ENCODE measurements around the gene LMNA. TPM values are rescaled to one million over a fixed set of nuclear protein-coding genes. Genes with fewer than 3 reads are reported as not detected.
"Not testable (repeated sequence)": the region's sequence is repeated elsewhere in the genome, so short reads cannot be mapped to it uniquely, and the experiment has no call there.

The LMNA gene
- total RNA-seq, 1 experiment from 2014 or later: 68.8 TPM

GRCh38 chr1:156115514-156116374 is 1.2 kb downstream of the LMNA start:
- Mint-ChIP-seq H3K27ac (no peak overlapping the region), H3K4me1 (peaks cover 42% of the 10 kb centered on the region), H3K27me3 (ENCODE audit: low read depth) (peaks cover 15% of the 10 kb centered on the region), H3K9me3 (no peaks in the 10 kb centered on the region), H3K4me3 (peak overlapping the region; percentile 93), H3K36me3 (no peaks in the 10 kb centered on the region)
- peak; percentile 59 for DNase-seq (ENCODE audit: low spot score)
- ATAC-seq: peak; percentile 46
- ChIA-PET POLR2A (interaction anchor here (1.1 to 2.4 kb wide), 7 partner anchors 7 to 97 kb away, joined by 4 to 12 read pairs (median 8); partner anchors contain the start of genes MEX3A and PMF1), CTCF (interaction anchor here (0.6 to 28.0 kb wide), 13 partner anchors 7 to 180 kb away, joined by 3 to 1176 read pairs (median 7); partner anchors contain the start of genes ARHGEF2 and MEX3A)
- TF ChIP-seq GTF2I (CRISPR knock-in tag; conservative IDR thresholded peaks at IDR 0.05) (no peak), TEAD4 (CRISPR knock-in tag; IDR thresholded peaks at IDR 0.05) (peak; percentile 69; the same call in 1 of the 2 replicates), HMGA2 (CRISPR knock-in tag; IDR thresholded peaks at IDR 0.05) (no peak), NR2C2 (CRISPR knock-in tag; IDR thresholded peaks at IDR 0.05) (0 out of 2 replicates have a peak, but pooled peaks have one; percentile 28), NR3C1 (CRISPR knock-in tag; conservative IDR thresholded peaks at IDR 0.05; ENCODE audit: low read depth) (no peak)

- H3K27ac Mint-ChIP-seq; H3K36me3 Mint-ChIP-seq; ATAC-seq; H3K9me3 Mint-ChIP-seq; POLR2A ChIA-PET; DNase-seq (ENCODE audit: low spot score): not testable (repeated sequence)
- peak overlapping the region; percentile 93 for H3K4me3 Mint-ChIP-seq
- H3K27me3 Mint-ChIP-seq (ENCODE audit: low read depth): peaks cover 15% of the 10 kb centered on the region
- CTCF ChIA-PET: interaction anchor here (1.0 to 28.0 kb wide), 3 partner anchors 11 to 33 kb away, joined by 3 to 1176 read pairs (median 94); partner anchors contain the start of gene MEX3A
- H3K4me1 Mint-ChIP-seq: peaks cover 50% of the 10 kb centered on the region
Measured at GRCh38 chr1:156116731-156117130, 2.2 kb downstream of the LMNA start.

GRCh38 chr1:156117414-156118176 is 3.1 kb downstream of the LMNA start:
- H3K4me3 Mint-ChIP-seq: no peak overlapping the region
- ChIA-PET CTCF (interaction anchor here (1.7 to 28.0 kb wide), 2 partner anchors 22 to 108 kb away, joined by 4 to 1176 read pairs; partner anchors contain the start of gene MEX3A), POLR2A (no interaction called here)
- TF ChIP-seq, protein P1, sequence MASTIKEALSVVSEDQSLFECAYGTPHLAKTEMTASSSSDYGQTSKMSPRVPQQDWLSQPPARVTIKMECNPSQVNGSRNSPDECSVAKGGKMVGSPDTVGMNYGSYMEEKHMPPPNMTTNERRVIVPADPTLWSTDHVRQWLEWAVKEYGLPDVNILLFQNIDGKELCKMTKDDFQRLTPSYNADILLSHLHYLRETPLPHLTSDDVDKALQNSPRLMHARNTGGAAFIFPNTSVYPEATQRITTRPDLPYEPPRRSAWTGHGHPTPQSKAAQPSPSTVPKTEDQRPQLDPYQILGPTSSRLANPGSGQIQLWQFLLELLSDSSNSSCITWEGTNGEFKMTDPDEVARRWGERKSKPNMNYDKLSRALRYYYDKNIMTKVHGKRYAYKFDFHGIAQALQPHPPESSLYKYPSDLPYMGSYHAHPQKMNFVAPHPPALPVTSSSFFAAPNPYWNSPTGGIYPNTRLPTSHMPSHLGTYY (CRISPR knock-in tag; IDR thresholded peaks at IDR 0.05): no peak
- TF ChIP-seq ZNF671 (CRISPR knock-in tag; IDR thresholded peaks at IDR 0.05): no peak
- TF ChIP-seq, protein P2, sequence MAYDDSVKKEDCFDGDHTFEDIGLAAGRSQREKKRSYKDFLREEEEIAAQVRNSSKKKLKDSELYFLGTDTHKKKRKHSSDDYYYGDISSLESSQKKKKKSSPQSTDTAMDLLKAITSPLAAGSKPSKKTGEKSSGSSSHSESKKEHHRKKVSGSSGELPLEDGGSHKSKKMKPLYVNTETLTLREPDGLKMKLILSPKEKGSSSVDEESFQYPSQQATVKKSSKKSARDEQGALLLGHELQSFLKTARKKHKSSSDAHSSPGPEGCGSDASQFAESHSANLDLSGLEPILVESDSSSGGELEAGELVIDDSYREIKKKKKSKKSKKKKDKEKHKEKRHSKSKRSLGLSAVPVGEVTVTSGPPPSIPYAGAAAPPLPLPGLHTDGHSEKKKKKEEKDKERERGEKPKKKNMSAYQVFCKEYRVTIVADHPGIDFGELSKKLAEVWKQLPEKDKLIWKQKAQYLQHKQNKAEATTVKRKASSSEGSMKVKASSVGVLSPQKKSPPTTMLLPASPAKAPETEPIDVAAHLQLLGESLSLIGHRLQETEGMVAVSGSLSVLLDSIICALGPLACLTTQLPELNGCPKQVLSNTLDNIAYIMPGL (CRISPR knock-in tag; IDR thresholded peaks at IDR 0.05): no peak
- H3K36me3 Mint-ChIP-seq: no peaks in the 10 kb centered on the region
- H3K9me3 Mint-ChIP-seq: no peaks in the 10 kb centered on the region
- ATAC-seq: no peak
- no peak overlapping the region for H3K27ac Mint-ChIP-seq
- peaks cover 8% of the 10 kb centered on the region for H3K27me3 Mint-ChIP-seq (ENCODE audit: low read depth)
- no peak for DNase-seq (ENCODE audit: low spot score)
- H3K4me1 Mint-ChIP-seq: peaks cover 55% of the 10 kb centered on the region

DNA sequence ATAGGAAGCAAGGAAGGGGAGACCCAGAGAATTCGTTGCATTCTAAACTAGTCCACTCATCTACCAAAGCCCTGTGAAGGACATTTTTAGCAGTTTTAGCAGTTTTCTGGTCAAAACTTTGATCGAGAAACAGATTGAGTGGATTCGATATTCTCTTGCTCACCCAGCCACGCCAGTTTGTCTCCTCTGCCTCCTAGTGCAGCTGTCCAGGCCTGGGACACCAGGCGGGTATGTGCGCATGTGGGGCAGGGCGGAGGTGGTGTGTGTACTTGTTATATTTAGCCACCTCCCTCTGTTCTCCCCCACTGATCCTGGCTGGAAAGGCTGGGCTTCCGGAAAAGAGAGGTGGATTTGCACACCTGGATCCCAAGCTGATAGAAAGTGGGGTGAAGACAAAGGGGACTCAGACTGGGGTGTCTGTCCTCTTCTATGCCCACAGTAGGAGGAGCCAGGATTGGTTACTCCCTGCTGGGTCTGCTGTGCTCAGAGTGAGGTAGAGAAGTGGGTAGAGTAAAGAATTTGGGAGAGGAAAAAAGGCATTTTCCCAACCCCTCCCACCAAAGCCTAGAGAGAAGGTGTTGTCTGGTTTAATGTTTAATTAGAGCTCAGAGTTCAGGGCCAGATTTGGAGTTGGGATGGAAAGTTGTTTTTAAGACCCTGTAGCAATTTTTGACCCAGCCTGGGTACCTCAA is 3.8 kb downstream of the LMNA start:
- peaks cover 59% of the 10 kb centered on the region for H3K4me1 Mint-ChIP-seq
- H3K9me3 Mint-ChIP-seq: no peaks in the 10 kb centered on the region
- TF ChIP-seq, protein P3, sequence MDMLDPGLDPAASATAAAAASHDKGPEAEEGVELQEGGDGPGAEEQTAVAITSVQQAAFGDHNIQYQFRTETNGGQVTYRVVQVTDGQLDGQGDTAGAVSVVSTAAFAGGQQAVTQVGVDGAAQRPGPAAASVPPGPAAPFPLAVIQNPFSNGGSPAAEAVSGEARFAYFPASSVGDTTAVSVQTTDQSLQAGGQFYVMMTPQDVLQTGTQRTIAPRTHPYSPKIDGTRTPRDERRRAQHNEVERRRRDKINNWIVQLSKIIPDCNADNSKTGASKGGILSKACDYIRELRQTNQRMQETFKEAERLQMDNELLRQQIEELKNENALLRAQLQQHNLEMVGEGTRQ (CRISPR knock-in tag; IDR thresholded peaks at IDR 0.05): no peak
- TF ChIP-seq MYBL2 (CRISPR knock-in tag; IDR thresholded peaks at IDR 0.05) (no peak), HMGA2 (CRISPR knock-in tag; IDR thresholded peaks at IDR 0.05) (no peak), KAT7 (CRISPR knock-in tag; IDR thresholded peaks at IDR 0.05; ENCODE audit: borderline replicate concordance) (no peak), TEAD1 (CRISPR knock-in tag; IDR thresholded peaks at IDR 0.05) (no peak), NFATC4 (CRISPR knock-in tag; IDR thresholded peaks at IDR 0.05) (no peak), ZNF219 (CRISPR knock-in tag; IDR thresholded peaks at IDR 0.05; ENCODE audit: borderline replicate concordance) (no peak), ZBTB21 (CRISPR knock-in tag; IDR thresholded peaks at IDR 0.05; ENCODE audit: borderline replicate concordance) (no peak), NFE2L1 (CRISPR knock-in tag; IDR thresholded peaks at IDR 0.05) (no peak)
- TF ChIP-seq, protein P4, sequence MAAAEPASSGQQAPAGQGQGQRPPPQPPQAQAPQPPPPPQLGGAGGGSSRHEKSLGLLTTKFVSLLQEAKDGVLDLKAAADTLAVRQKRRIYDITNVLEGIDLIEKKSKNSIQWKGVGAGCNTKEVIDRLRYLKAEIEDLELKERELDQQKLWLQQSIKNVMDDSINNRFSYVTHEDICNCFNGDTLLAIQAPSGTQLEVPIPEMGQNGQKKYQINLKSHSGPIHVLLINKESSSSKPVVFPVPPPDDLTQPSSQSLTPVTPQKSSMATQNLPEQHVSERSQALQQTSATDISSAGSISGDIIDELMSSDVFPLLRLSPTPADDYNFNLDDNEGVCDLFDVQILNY (CRISPR knock-in tag; IDR thresholded peaks at IDR 0.05): no peak
- peak overlapping the region; percentile 57; the same call in 1 of the 2 replicates for H3K27ac Mint-ChIP-seq
- ChIA-PET CTCF (interaction anchor here (1.0 to 28.0 kb wide), 4 partner anchors 11 to 107 kb away, joined by 3 to 1176 read pairs (median 16); partner anchors contain the start of gene MEX3A), POLR2A (no interaction called here)
- no peaks in the 10 kb centered on the region for H3K36me3 Mint-ChIP-seq
- no peak overlapping the region for H3K4me3 Mint-ChIP-seq
- H3K27me3 Mint-ChIP-seq (ENCODE audit: low read depth): peaks cover 8% of the 10 kb centered on the region
- ATAC-seq (no peak), DNase-seq (ENCODE audit: low spot score) (no peak)
